Tibial artery (tissue), 4 donors: ENCODE data around the gene KPNA4.

Source experiments
- DNase-seq, 2 donors: peaks; one replicate each; pipeline ENCODE4 v3.0.0-alpha.2; 2019
- H3K27ac ChIP-seq, 2 donors: fragments of 200-600 bp; sonication (generic) in 1 of 2; 1 replicate in 1 of 2; 2 replicates in 1 of 2; pipeline ENCODE4 v1.5.1; 2018 to 2019; ENCODE audit warnings: mild to moderate bottlenecking in 1 of 2
- H3K27me3 ChIP-seq, 2 donors: fragments of 200-600 bp; sonication (generic) in 1 of 2; one replicate each; pipeline versions ENCODE4 v1.5.1 to v1.6.0; 2016 to 2019
- H3K36me3 ChIP-seq, 3 donors: fragments of 200-600 bp; sonication (generic) in 2 of 3; one replicate each; pipeline ENCODE4 v1.5.1; 2016 to 2019; ENCODE audit warnings: mild to moderate bottlenecking in 2 of 3
- H3K4me1 ChIP-seq, 4 donors: fragments of 200-600 bp; sonication (generic) in 2 of 4; 1 replicate in 3 of 4; 2 replicates in 1 of 4; pipeline ENCODE4 v1.5.1; 2016 to 2019
- H3K4me3 ChIP-seq, 2 donors: fragments of 200-600 bp; sonication (generic) in 1 of 2; 1 replicate in 1 of 2; 2 replicates in 1 of 2; pipeline ENCODE4 v1.5.1; 2018 to 2019; ENCODE audit warnings: mild to moderate bottlenecking in 2 of 2
- H3K9me3 ChIP-seq, 3 donors: fragments of 200-600 bp; sonication (generic) in 1 of 3; one replicate each; pipeline ENCODE4 v1.5.1; 2016 to 2019
- CTCF ChIP-seq, 2 experiments: fragments of 200-600 bp in 1 of 2; fragments of 450-650 bp in 1 of 2; IDR thresholded peaks; one replicate each; pipeline ENCODE4 v1.5.1; 2017 to 2019; ENCODE audit warnings: antibody characterized with exemption in 2 of 2, mild to moderate bottlenecking in 1 of 2, moderate library complexity in 1 of 2
- intact Hi-C: fragments of 100-400 bp; cut with DNase I; formaldehyde crosslinking; loops from one replicate; pipeline ENCODE4 v1.15.0; 2023; ENCODE audit warnings: low total_unique reads

Gene KPNA4

GRCh38 chr3:160478338-160478737 lies 87.0 kb downstream of the KPNA4 start:
- Histone ChIP-seq H3K27ac (no peak overlapping the region), H3K4me3 (no peak overlapping the region), H3K9me3 (no peaks in the 10 kb centered on the region), H3K36me3 (no peaks in the 10 kb centered on the region), H3K4me1 (no peaks in the 10 kb centered on the region), H3K27me3 (no peaks in the 10 kb centered on the region)
- no peak for DNase-seq
- no peak for TF ChIP-seq CTCF (IDR thresholded peaks at IDR 0.05)
- intact Hi-C loops, result no loop called here

- Histone ChIP-seq H3K27me3 (no peaks in the 10 kb centered on the region), H3K27ac (no peak overlapping the region), H3K9me3 (no peaks in the 10 kb centered on the region), H3K36me3 (no peaks in the 10 kb centered on the region), H3K4me3 (no peak overlapping the region), H3K4me1 (no peaks in the 10 kb centered on the region)
- intact Hi-C loops, result no loop called here
- TF ChIP-seq CTCF (IDR thresholded peaks at IDR 0.05), result no peak
- no peak for DNase-seq
Observed at GRCh38 chr3:160477750-160478149, 87.6 kb downstream of the KPNA4 start.

GRCh38 chr3:160475884-160476283 lies 89.5 kb downstream of the KPNA4 start:
- DNase-seq, result no peak
- Histone ChIP-seq H3K36me3 (no peaks in the 10 kb centered on the region), H3K4me1 (no peaks in the 10 kb centered on the region), H3K27ac (no peak overlapping the region), H3K27me3 (no peaks in the 10 kb centered on the region), H3K9me3 (no peaks in the 10 kb centered on the region), H3K4me3 (no peak overlapping the region)
- intact Hi-C loops, result no loop called here
- TF ChIP-seq CTCF (IDR thresholded peaks at IDR 0.05), result no peak

- Histone ChIP-seq H3K27ac (no peak overlapping the region), H3K4me1 (no peaks in the 10 kb centered on the region), H3K9me3 (no peaks in the 10 kb centered on the region), H3K27me3 (peaks cover 0 to 4% of the 10 kb centered on the region in 2 donors), H3K36me3 (no peaks in the 10 kb centered on the region), H3K4me3 (no peak overlapping the region)
- intact Hi-C loops, result no loop called here
- no peak for TF ChIP-seq CTCF (IDR thresholded peaks at IDR 0.05)
- no peak for DNase-seq
Observed at GRCh38 chr3:160475153-160475552, 90.2 kb downstream of the KPNA4 start.

GRCh38 chr3:160474416-160474838 lies 90.9 kb downstream of the KPNA4 start:
- no peaks in the 10 kb centered on the region for H3K4me1 ChIP-seq

More at GRCh38 chr3:160474416-160474838, 90.9 kb downstream of the KPNA4 start:
- Histone ChIP-seq H3K4me3 (no peak overlapping the region), H3K27ac (no peak overlapping the region), H3K36me3 (no peaks in the 10 kb centered on the region), H3K9me3 (no peaks in the 10 kb centered on the region), H3K27me3 (peaks cover 0 to 4% of the 10 kb centered on the region in 2 donors)
- no peak for TF ChIP-seq CTCF (IDR thresholded peaks at IDR 0.05)
- intact Hi-C loops, result no loop called here
- no peak for DNase-seq
